HUES64 (cell line): Measurements from ENCODE around the gene SYVN1. TPM values are rescaled to one million over a fixed set of nuclear protein-coding genes. Genes with fewer than 3 reads are reported as not detected.
A peak's percentile ranks its signal among the peaks of the same experiment; 100 is the strongest.
"Not testable (repeated sequence)": the region's sequence is repeated elsewhere in the genome, so short reads cannot be mapped to it uniquely, and the experiment has no call there.

ENCODE experiments used
- H3K27ac ChIP-seq: 2 replicates; pipeline ENCODE4 v1.7.0; 2013; ENCODE audit warnings: low read depth, low read length, inconsistent platforms
- H3K27me3 ChIP-seq: 2 replicates; pipeline ENCODE4 v1.6.1; 2013; ENCODE audit warnings: mild to moderate bottlenecking, low read length; ENCODE audit not compliant: insufficient read depth
- H3K36me3 ChIP-seq: 2 replicates; pipeline ENCODE4 v1.6.1; 2013; ENCODE audit warnings: mild to moderate bottlenecking, low read length; ENCODE audit not compliant: insufficient read depth
- H3K4me1 ChIP-seq: 2 replicates; pipeline ENCODE4 v1.6.1; 2013; ENCODE audit warnings: mild to moderate bottlenecking, low read length, moderate library complexity; ENCODE audit not compliant: insufficient read depth
- H3K4me3 ChIP-seq: 2 replicates; pipeline ENCODE4 v1.5.1; 2013; ENCODE audit warnings: mild to moderate bottlenecking, low read length, moderate library complexity
- H3K9ac ChIP-seq: 2 replicates; pipeline ENCODE4 v1.6.1; 2013; ENCODE audit warnings: mild to moderate bottlenecking, low read depth, low read length
- H3K9me3 ChIP-seq: 2 replicates; pipeline ENCODE4 v1.6.1; 2013; ENCODE audit warnings: low read depth, low read length; ENCODE audit not compliant: insufficient read depth
- WGBS: fragments of 150-250, 120-280 bp; methylation state at CpG from one replicate; pipeline ENCODE4 v1.1.7; 2013; ENCODE audit warnings: missing lambda C conversion rate; 5-methylcytosine and 5-hydroxymethylcytosine counted together
- polyA plus RNA-seq, 2 experiments: library from polyadenylated mRNA; stranded (reverse); fragments of 50-300 nt; gene quantifications; one replicate each; pipeline ENCODE4 v1.2.3, GENCODE V29; 2013

Gene SYVN1
- 17.1 TPM for polyA plus RNA-seq (2013, experiment 1 of 2)
- 20.0 TPM for polyA plus RNA-seq (2013, experiment 2 of 2)

DNA sequence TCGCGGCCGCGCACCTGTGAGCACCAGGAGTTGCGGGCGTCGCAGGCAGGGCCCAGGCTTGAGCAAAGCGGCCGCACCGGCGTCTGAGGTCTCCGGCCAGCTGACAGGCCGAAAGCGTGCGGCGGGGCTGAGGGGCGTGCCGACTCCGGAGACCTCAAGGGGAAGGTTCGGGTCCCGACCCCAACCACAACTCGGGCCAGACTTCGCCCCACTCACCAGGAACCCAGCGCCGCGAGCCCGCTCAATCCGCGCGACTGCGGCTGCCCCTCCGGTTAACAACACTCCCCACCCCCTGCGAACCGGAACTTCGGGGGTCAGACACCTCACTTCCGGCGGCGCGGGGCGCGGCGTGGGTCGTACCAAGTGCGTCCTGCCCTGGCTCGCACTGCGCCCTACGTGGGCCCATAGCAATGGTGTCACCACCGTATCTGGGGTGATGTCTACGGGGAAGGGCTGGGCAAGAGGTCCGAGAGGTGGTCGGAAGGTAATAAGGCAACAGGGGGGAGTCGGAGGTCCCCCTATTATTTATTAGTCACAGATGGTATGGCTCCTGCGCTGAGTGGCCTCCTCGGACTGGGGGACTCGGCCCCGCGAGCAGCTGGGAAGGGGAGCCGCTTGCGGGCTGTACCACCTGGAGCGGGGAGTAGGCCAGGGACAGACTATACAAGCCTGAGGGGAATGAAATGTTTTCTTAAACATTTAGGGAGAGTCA, at the start of gene SYVN1:
TSS of gene SYVN1 (minus strand) at position 280 of the 712 bp plus-strand sequence. CDS start 918 bp downstream, outside the sequence.
- Histone ChIP-seq H3K9me3 (no peaks in the 10 kb centered on the region), H3K36me3 (peaks cover 31% of the 10 kb centered on the region), H3K9ac (peak within 1 kb of the TSS; percentile 98), H3K4me3 (peak within 1 kb of the TSS; percentile 83), H3K27ac (peak within 1 kb of the TSS; percentile 94), H3K4me1 (0 out of 2 replicates have a peak, but pooled peaks cover 2% of the 10 kb centered on the region), H3K27me3 (no peaks in the 10 kb centered on the region)
- under 1% methylated on average over 60 of the region's 60 CpGs for WGBS

DNA sequence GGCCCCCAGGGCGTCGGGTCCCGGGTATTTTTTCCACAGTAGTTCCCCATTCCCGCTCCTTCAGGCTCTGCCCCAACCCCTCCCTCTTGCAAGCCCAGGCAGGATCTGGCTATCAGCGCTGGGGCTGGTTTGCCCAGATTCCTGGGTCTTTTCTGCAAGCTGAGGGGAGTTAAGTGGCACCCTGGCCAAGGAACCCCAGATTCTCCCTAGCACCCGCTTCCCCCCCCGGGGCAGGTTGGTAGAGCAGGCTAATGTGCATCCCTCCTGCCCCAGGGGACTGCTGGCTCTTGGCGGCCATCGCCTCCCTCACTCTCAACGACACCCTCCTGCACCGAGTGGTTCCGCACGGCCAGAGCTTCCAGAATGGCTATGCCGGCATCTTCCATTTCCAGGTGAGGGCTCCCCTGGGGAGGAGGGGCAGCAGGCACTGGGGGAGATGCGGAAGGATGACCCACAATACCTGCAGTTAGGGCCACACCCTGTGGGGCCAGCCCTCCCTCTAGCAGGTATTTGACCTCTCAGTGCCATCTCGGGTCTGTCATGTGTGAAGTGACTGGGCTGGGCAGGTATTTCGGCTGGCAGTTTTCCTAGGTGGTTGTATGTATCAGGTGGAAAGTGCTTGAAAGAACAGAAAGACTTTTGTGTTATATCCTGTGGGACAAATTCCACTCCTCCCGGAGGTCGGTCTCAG, 49.0 kb upstream of the SYVN1 start:
- no peaks in the 10 kb centered on the region for H3K27me3 ChIP-seq
- H3K9ac ChIP-seq = no peak overlapping the region
- H3K9me3 ChIP-seq = no peaks in the 10 kb centered on the region
- peaks cover 20% of the 10 kb centered on the region for H3K36me3 ChIP-seq
- H3K27ac ChIP-seq = no peak overlapping the region; the same call in 1 of the 2 replicates
- peaks cover 26% of the 10 kb centered on the region for H3K4me1 ChIP-seq
- H3K4me3 ChIP-seq = peak overlapping the region; percentile 72
- WGBS = 70% methylated on average over 19 of the region's 19 CpGs

DNA sequence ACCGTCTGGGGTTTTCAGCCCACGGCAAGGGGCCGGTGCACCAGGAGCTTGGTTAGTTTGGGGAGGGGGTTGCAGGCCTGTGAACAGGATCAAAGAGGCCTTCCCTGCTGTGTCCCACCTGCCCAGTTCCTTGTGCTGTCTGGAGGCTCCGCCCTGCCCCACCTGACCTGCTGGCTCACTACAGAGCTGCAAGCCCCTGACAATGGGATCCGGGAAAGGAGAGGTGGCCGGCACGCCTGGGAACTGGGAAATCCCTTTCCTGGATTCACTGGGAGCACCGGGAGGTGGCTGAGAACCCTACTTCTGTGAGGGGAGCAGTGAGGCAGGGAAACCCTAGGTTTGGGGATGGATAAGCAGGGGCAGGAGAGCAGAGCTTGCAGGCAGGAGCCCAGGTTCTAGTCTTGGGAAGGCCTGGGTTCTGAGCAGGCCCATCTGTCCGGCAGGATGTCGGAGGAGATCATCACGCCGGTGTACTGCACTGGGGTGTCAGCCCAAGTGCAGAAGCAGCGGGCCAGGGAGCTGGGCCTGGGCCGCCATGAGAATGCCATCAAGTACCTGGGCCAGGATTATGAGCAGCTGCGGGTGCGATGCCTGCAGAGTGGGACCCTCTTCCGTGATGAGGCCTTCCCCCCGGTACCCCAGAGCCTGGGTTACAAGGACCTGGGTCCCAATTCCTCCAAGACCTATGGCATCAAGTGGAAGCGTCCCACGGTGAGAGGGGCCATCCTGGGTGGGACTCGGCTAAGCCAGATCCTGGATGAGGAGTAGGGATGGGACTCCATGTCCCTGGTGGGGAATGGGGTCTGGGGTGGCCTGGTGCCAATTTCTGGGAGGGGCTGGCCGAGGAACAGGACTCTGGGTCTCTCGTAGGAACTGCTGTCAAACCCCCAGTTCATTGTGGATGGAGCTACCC, 48.2 kb upstream of the SYVN1 start:
- 28% methylated on average over 23 of the region's 23 CpGs for WGBS
- H3K9me3 ChIP-seq = no peaks in the 10 kb centered on the region
- H3K4me1 ChIP-seq = peaks cover 26% of the 10 kb centered on the region
- peaks cover 13% of the 10 kb centered on the region for H3K36me3 ChIP-seq
- peak overlapping the region; percentile 93 for H3K27ac ChIP-seq
- peak overlapping the region; percentile 72 for H3K4me3 ChIP-seq
- peak overlapping the region; percentile 69 for H3K9ac ChIP-seq
- no peaks in the 10 kb centered on the region for H3K27me3 ChIP-seq

DNA sequence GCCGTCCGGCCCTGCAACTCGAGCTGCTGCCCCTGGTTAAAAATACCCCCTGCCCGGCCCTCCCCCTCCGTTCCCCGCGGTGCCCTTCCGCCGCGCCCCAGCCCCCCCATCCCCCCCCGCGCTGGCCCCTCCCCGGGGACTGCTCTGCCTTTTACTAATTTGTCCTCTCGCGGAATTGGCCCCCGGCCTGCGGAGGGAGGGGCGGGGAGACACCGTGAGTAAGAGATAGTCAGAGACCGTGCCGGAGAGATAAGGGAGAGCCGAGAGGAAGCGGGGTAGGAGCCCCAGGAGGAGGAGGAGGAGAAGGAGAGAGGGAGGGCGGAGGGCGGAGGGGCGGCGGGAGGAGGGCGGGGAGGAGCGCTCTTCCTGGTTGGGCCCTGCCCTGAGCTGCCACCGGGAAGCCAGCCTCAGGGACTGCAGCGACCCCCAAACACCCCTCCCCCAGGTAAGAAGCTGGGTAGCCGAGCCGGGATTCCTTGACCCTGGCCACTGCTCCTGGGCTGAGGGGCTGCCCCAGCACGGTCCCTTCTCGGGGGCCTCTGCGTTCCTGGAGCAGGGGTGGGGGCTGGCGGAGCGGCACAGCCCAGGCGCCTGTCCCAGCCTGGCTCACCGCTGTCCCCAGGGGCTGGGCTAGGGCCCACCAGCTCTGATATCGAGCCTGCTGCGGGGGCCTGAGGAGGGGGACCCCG, 47.4 kb upstream of the SYVN1 start, which contains the start of gene CAPN1:
TSS of gene CAPN1 (plus strand) at position 360 of the 689 bp plus-strand sequence. CDS start 774 bp downstream, outside the sequence.
- peaks cover 6% of the 10 kb centered on the region; the same call in 1 of the 2 replicates for H3K36me3 ChIP-seq
- WGBS = under 1% methylated on average over 25 of the region's 43 CpGs
- peak within 1 kb of the TSS; percentile 72 for H3K4me3 ChIP-seq
- H3K4me1 ChIP-seq = peaks cover 26% of the 10 kb centered on the region
- peak within 1 kb of the TSS; percentile 93 for H3K27ac ChIP-seq
- no peaks in the 10 kb centered on the region for H3K9me3 ChIP-seq
- H3K27me3 ChIP-seq = no peaks in the 10 kb centered on the region
- peak within 1 kb of the TSS; percentile 73 for H3K9ac ChIP-seq

DNA sequence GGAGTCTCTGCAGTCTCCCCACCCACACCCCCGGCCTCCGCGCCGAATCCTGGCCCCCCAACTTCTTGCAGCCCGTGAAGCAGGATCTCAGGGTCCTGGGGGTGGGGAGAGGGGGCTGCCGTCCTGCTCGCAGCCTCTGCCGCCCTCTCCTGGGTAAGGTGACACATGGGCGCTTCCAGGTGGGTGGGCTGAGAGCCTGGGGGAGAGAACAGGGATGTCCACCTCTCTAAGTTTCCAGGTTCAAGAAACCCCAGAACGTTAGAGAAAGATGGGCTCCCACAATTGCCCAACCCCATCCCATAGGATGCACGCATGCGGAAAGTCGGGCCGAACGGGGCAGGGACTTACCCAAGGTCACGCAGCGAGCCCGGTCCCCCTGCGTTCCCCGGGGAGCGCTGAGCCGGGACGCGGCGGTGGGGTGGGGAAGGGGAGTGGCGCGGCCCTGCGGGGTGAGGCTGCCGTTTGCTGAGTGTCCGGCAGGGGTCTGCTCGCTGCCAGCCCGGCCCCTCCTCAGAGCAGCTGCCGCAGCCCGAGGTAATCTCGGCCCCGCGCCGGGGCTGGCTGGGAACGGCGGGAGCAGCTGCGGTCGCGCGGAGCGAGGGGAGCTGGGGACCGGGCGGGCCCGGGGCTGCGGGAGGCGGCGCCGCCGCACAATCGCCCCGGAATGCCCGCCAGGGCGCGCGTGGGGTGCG, 46.7 kb upstream of the SYVN1 start:
- Histone ChIP-seq H3K36me3 (no peaks in the 10 kb centered on the region), H3K9ac (peak overlapping the region; percentile 73), H3K27ac (peak overlapping the region; percentile 83; the same call in 1 of the 2 replicates), H3K4me3 (peak overlapping the region; percentile 72), H3K4me1 (peaks cover 26% of the 10 kb centered on the region), H3K27me3 (no peaks in the 10 kb centered on the region), H3K9me3 (no peaks in the 10 kb centered on the region)
- under 1% methylated on average over 60 of the region's 60 CpGs for WGBS

DNA sequence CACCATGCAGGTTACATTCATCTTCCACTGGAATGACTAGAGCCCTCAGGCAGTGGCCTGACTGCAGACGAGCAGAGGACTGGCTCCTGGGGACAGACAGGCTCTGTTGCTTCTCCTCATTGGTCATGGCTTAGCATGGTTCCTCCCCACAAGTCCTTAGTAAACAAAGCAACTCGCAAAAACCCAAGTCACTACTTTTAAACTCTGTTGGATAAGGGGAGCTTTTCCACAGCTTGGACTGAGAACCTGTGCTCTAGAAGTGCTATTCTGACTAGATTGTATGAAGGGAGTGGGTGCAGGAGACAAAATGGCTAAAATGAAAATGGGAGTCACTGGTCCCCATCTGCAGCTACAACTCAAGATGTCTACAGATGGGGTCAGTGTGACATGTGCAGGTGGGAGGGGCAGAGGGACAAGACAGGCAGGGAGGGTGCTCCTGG, 40.3 kb upstream of the SYVN1 start:
- H3K9me3 ChIP-seq, H3K27ac ChIP-seq, H3K4me1 ChIP-seq, H3K9ac ChIP-seq, H3K4me3 ChIP-seq, H3K36me3 ChIP-seq, H3K27me3 ChIP-seq: not testable (repeated sequence)
- 52% methylated on average over 2 of the region's 2 CpGs for WGBS

DNA sequence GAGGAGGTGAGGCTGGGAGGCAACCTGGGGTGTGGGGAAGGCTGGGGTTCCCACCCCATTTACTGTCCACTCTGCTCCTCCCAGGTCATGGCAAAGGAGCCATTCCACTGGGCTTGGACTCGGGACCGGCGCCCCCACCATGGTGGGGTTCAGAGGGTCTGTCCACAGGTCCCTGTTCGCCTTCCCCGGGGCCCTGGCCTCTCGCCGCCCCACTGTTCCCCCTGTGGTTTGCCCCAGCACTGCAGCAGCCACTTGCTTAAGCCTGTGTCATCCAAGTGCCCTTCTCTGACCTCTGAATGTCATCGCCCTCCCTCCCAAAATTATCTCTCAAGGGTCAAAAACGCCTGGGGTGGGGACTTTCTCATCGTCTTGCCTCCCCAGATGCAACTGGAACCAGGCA, 38.3 kb upstream of the SYVN1 start:
- H3K27me3 ChIP-seq = no peaks in the 10 kb centered on the region
- WGBS = 89% methylated on average over 10 of the region's 10 CpGs
- peaks cover 5% of the 10 kb centered on the region; the same call in 1 of the 2 replicates for H3K4me1 ChIP-seq
- H3K27ac ChIP-seq = no peak overlapping the region
- H3K9me3 ChIP-seq = no peaks in the 10 kb centered on the region
- no peak overlapping the region for H3K9ac ChIP-seq
- no peaks in the 10 kb centered on the region for H3K36me3 ChIP-seq
- no peak overlapping the region for H3K4me3 ChIP-seq

DNA sequence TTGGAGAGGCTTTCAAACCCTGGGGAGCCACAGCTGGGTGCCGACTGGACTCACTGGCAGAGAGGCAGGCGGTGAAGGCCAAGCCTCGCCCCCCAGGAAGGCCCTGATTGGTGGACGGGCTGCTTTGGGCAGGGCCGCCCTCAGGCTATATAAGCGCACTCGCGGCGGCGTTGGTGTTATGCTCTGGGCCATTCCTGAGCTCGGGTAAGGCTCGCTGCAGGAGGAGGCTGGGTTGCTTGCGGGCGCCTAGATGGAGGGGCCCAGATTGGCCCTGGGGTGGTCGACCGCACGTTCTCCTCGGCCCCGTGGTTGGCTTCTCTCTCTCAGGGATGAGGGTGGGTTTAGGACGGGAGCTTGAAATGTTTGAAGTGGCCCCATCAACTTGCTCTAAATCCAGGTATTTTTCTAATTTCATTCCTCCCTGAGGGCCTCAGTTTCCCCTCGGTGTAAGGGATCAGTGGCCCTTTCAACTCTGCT, 35.8 kb upstream of the SYVN1 start, which contains the start of gene SPDYC:
TSS of gene SPDYC (plus strand) at position 176 of the 477 bp plus-strand sequence. CDS start 1,125 bp downstream, outside the sequence.
- Histone ChIP-seq H3K9ac (no peak within 1 kb of the TSS), H3K4me3 (no peak within 1 kb of the TSS), H3K4me1 (peaks cover 5% of the 10 kb centered on the region; the same call in 1 of the 2 replicates), H3K9me3 (no peaks in the 10 kb centered on the region), H3K27ac (no peak within 1 kb of the TSS), H3K27me3 (no peaks in the 10 kb centered on the region), H3K36me3 (no peaks in the 10 kb centered on the region)
- 72% methylated on average over 20 of the region's 21 CpGs for WGBS

DNA sequence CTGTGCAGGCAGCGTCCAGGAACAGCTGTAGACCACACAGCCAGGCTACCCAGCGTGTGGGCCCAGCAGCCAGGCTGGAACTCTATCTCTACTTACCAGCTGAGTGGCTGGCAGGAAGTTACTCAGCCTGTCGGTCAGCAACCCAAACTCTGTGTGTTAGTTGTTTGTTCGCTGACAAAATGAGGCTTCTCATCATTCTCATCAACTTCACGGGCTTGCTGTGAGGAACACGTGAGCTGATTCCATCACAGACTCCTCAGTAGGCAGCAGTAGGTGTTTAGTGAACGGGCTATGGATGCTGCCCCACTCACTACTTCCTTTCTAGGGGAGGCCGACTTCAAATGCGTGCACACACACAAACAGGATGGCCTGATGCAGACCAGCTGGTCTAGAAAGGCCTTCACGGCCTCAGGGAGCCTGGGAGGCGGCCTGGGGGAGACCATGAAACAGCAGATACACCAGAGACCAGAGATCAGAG, 34.9 kb upstream of the SYVN1 start:
- H3K9ac ChIP-seq = no peak overlapping the region
- H3K4me3 ChIP-seq = no peak overlapping the region
- 93% methylated on average over 10 of the region's 11 CpGs for WGBS

More for the DNA sequence above, 34.9 kb upstream of the SYVN1 start:
- peaks cover 5% of the 10 kb centered on the region; the same call in 1 of the 2 replicates for H3K4me1 ChIP-seq
- H3K27ac ChIP-seq = no peak overlapping the region
- H3K9me3 ChIP-seq = no peaks in the 10 kb centered on the region
- H3K36me3 ChIP-seq = no peaks in the 10 kb centered on the region
- H3K27me3 ChIP-seq = no peaks in the 10 kb centered on the region
